H7 (cell line): ENCODE measurements around the gene OXT. TPM values are rescaled to one million over a fixed set of nuclear protein-coding genes. Genes with fewer than 3 reads are reported as not detected.
"Not testable (repeated sequence)": the region's sequence is repeated elsewhere in the genome, so short reads cannot be mapped to it uniquely, and the experiment has no call there.

ENCODE experiments used
- DNase-seq: peaks from one replicate; pipeline ENCODE4 v3.0.0; 2012
- H3K27me3 ChIP-seq: 2 replicates; pipeline ENCODE4 v1.6.0; 2011; ENCODE audit warnings: mild to moderate bottlenecking, low read length; ENCODE audit not compliant: control insufficient read depth, insufficient read depth
- H3K36me3 ChIP-seq: replicated peaks from 2 replicates; pipeline ENCODE4 v1.5.1; 2011; ENCODE audit warnings: low read length; ENCODE audit not compliant: control insufficient read depth, insufficient read depth
- H3K4me3 ChIP-seq: 2 replicates; pipeline ENCODE4 v1.5.1; 2011; ENCODE audit warnings: low read depth, mild to moderate bottlenecking, control low read depth, low read length, moderate library complexity; ENCODE audit not compliant: insufficient read depth
- total RNA-seq: library from RNA; depleted of rRNA; stranded (reverse); fragments of >200 nt; shearing (Covaris generic); gene quantifications from 2 replicates; pipeline ENCODE4 v1.2.3, GENCODE V29; 2014

The OXT gene
- total RNA-seq, 1 experiment from 2014 or later, result 1.5 TPM

- Histone ChIP-seq H3K4me3 (no peak overlapping the region), H3K36me3 (no peaks in the 10 kb centered on the region), H3K27me3 (peaks cover 28% of the 10 kb centered on the region)
- DNase-seq, result no peak
Measured at GRCh38 chr20:3070725-3071124, 695 bp upstream of the OXT start.

- Histone ChIP-seq H3K36me3 (no peaks in the 10 kb centered on the region), H3K27me3 (peaks cover 28% of the 10 kb centered on the region), H3K4me3 (peak overlapping the region; percentile 46)
- peak; percentile 44 for DNase-seq
Measured at GRCh38 chr20:3071266-3071609, 182 bp upstream of the OXT start.

- Histone ChIP-seq H3K27me3 (peaks cover 28% of the 10 kb centered on the region), H3K36me3 (no peaks in the 10 kb centered on the region), H3K4me3 (peak overlapping the region; percentile 46)
- DNase-seq, result peak; percentile 56
Measured at GRCh38 chr20:3072530-3073250, 1.3 kb downstream of the OXT start.

- not testable (repeated sequence) for DNase-seq, H3K4me3 ChIP-seq, H3K36me3 ChIP-seq
- peaks cover 28% of the 10 kb centered on the region for H3K27me3 ChIP-seq
Measured at GRCh38 chr20:3073251-3073643, 1.8 kb downstream of the OXT start.

GRCh38 chr20:3074812-3075211 is 3.4 kb downstream of the OXT start:
- no peak for DNase-seq
- Histone ChIP-seq H3K4me3 (no peak overlapping the region), H3K36me3 (no peaks in the 10 kb centered on the region), H3K27me3 (peaks cover 28% of the 10 kb centered on the region)

- H3K4me3 ChIP-seq, H3K36me3 ChIP-seq, DNase-seq: not testable (repeated sequence)
- H3K27me3 ChIP-seq, result peaks cover 30% of the 10 kb centered on the region
Measured at GRCh38 chr20:3075315-3075714, 3.9 kb downstream of the OXT start.

GRCh38 chr20:3077618-3078134 is 6.3 kb downstream of the OXT start:
- DNase-seq, result no peak
- Histone ChIP-seq H3K4me3 (no peak overlapping the region), H3K27me3 (peaks cover 33% of the 10 kb centered on the region), H3K36me3 (no peaks in the 10 kb centered on the region)

GRCh38 chr20:3080939-3081388 is 9.5 kb downstream of the OXT start:
- H3K36me3 ChIP-seq, result no peaks in the 10 kb centered on the region
- H3K27me3 ChIP-seq, result peaks cover 43% of the 10 kb centered on the region
- H3K4me3 ChIP-seq, result no peak overlapping the region
- no peak for DNase-seq

GRCh38 chr20:3081641-3082040 is 10.2 kb downstream of the OXT start:
- Histone ChIP-seq H3K36me3 (no peaks in the 10 kb centered on the region), H3K27me3 (peaks cover 43% of the 10 kb centered on the region), H3K4me3 (no peak overlapping the region)
- DNase-seq, result no peak

GRCh38 chr20:3082306-3082951 is 11.0 kb downstream of the OXT start:
- peaks cover 43% of the 10 kb centered on the region for H3K27me3 ChIP-seq
- peak overlapping the region; percentile 28 for H3K4me3 ChIP-seq
- DNase-seq, result peak; percentile 84
- no peaks in the 10 kb centered on the region for H3K36me3 ChIP-seq

GRCh38 chr20:3082955-3083952 is 11.8 kb downstream of the OXT start:
- Histone ChIP-seq H3K27me3 (peaks cover 45% of the 10 kb centered on the region), H3K36me3 (no peaks in the 10 kb centered on the region), H3K4me3 (peak overlapping the region; percentile 45)
- DNase-seq, result peak; percentile 90

GRCh38 chr20:3084283-3084985 is 13.0 kb downstream of the OXT start, which contains the start of gene AVP:
Gene AVP (minus strand): TSS chr20:3084724. CDS start chr20:3084674, 50 bp downstream.
- H3K4me3 ChIP-seq, result no peak within 1 kb of the TSS; the same call in 1 of the 2 replicates

GRCh38 chr20:3084986-3085360 is 13.6 kb downstream of the OXT start:
- Histone ChIP-seq H3K36me3 (no peaks in the 10 kb centered on the region), H3K4me3 (no peak overlapping the region), H3K27me3 (peaks cover 45% of the 10 kb centered on the region)
- no peak for DNase-seq

More at GRCh38 chr20:3084283-3084985, 13.0 kb downstream of the OXT start, which contains the start of gene AVP:
- peak; percentile 66 for DNase-seq
- no peaks in the 10 kb centered on the region for H3K36me3 ChIP-seq
- H3K27me3 ChIP-seq, result peaks cover 45% of the 10 kb centered on the region
